Endodermal cell (in vitro differentiated cells): ENCODE data around the gene ATP5MC2. TPM values are rescaled to one million over a fixed set of nuclear protein-coding genes. Genes with fewer than 3 reads are reported as not detected.

ENCODE experiments used
- DNase-seq: peaks from one replicate; pipeline ENCODE4 v3.0.0-alpha.2; 2017
- H3K27ac ChIP-seq: 2 replicates; pipeline ENCODE4 v1.5.1; 2013; ENCODE audit warnings: mild to moderate bottlenecking, low read depth, low read length, moderate library complexity
- H3K27me3 ChIP-seq: 2 replicates; pipeline ENCODE4 v1.6.1; 2013; ENCODE audit warnings: mild to moderate bottlenecking, low read length, moderate library complexity; ENCODE audit not compliant: insufficient read depth, control insufficient read depth, poor library complexity, severe bottlenecking
- H3K36me3 ChIP-seq: 2 replicates; pipeline ENCODE4 v1.7.0; 2013; ENCODE audit warnings: mild to moderate bottlenecking, low read length, moderate library complexity; ENCODE audit not compliant: control insufficient read depth, insufficient read depth
- H3K4me1 ChIP-seq: one replicate; pipeline ENCODE4 v1.7.0; 2013; ENCODE audit warnings: low read length; ENCODE audit not compliant: control insufficient read depth, insufficient read depth
- H3K4me3 ChIP-seq: 2 replicates; pipeline ENCODE4 v1.5.1; 2013; ENCODE audit warnings: mild to moderate bottlenecking, low read length, moderate library complexity
- H3K9ac ChIP-seq: 2 replicates; pipeline ENCODE4 v1.6.1; 2013; ENCODE audit warnings: mild to moderate bottlenecking, low read length, moderate library complexity; ENCODE audit not compliant: poor library complexity, severe bottlenecking; ENCODE audit errors: extremely low read depth
- H3K9me3 ChIP-seq: 2 replicates; pipeline ENCODE4 v1.6.1; 2013; ENCODE audit warnings: mild to moderate bottlenecking, low read length, moderate library complexity; ENCODE audit not compliant: control insufficient read depth
- H3K27ac Mint-ChIP-seq: 2 replicates; pipeline ENCODE4 v1.8.0; 2020; ENCODE audit warnings: mixed read lengths
- H3K27me3 Mint-ChIP-seq: 2 replicates; pipeline ENCODE4 v1.8.0; 2021; ENCODE audit warnings: mild to moderate bottlenecking, mixed read lengths; ENCODE audit not compliant: insufficient read depth
- H3K36me3 Mint-ChIP-seq: 2 replicates; pipeline ENCODE4 v1.8.0; 2020; ENCODE audit warnings: low read depth, mixed read lengths
- H3K4me1 Mint-ChIP-seq: 2 replicates; pipeline ENCODE4 v1.8.0; 2020; ENCODE audit warnings: mixed read lengths
- H3K4me3 Mint-ChIP-seq: 2 replicates; pipeline ENCODE4 v1.8.0; 2020; ENCODE audit warnings: mild to moderate bottlenecking, moderate library complexity, mixed read lengths
- H3K9me3 Mint-ChIP-seq: 2 replicates; pipeline ENCODE4 v1.8.0; 2020; ENCODE audit warnings: mild to moderate bottlenecking, mixed read lengths
- WGBS, 2 experiments: methylation state at CpG; one replicate each; pipeline versions ENCODE4 v1.1.5 to v1.1.7; 2013; ENCODE audit warnings: missing lambda C conversion rate in 2 of 2, mixed read lengths in 1 of 2; ENCODE audit not compliant: insufficient coverage in 1 of 2, insufficient read length in 1 of 2; 5-methylcytosine and 5-hydroxymethylcytosine counted together
- total RNA-seq, 2 donors: library from RNA; stranded (reverse); fragmentation: NEBNext Ultra II Directional in 1 of 2; extraction: Animal tissue kit (Norgen Biotek cat#: 25700) in 1 of 2; gene quantifications; 2 replicates in 1 of 2; 3 replicates in 1 of 2; pipeline ENCODE4 v1.2.1, GENCODE V29; 2021
- TF ChIP-seq, protein P1 (sequence below): fragments of 200-600 bp; sonication (generic); conservative IDR thresholded peaks from 2 replicates; pipeline ENCODE4 v1.5.0; 2021; ENCODE audit warnings: antibody characterized with exemption, mild to moderate bottlenecking

ATP5MC2 gene
- total RNA-seq, 2 donors from 2014 or later: 299 to 307 TPM

DNA sequence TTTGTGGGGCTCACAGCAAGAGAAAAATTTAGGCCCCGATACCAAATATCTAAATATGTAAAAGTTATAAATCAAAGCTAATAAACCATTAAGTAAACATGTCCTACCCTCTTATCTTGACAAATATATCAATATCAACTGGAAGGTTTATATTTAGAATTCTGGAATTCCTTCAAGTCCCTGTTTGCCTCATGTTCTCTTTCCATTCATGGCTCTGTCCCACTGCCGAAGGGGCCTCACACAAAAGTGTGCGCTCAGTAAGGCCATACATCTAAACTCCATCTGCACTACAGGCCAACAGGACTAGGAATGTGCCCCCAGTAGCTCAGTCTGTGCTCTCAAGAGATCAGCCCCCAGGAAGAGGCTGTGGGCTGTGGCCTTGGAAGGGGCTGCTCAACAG is 10.6 kb upstream of the ATP5MC2 start:
- Mint-ChIP-seq H3K9me3 (no peaks in the 10 kb centered on the region), H3K36me3 (no peaks in the 10 kb centered on the region), H3K4me3 (no peak overlapping the region), H3K27ac (no peak overlapping the region), H3K4me1 (no peaks in the 10 kb centered on the region), H3K27me3 (peaks cover 22% of the 10 kb centered on the region)
- H3K27me3 ChIP-seq: no peaks in the 10 kb centered on the region
- H3K27ac ChIP-seq: no peak overlapping the region
- TF ChIP-seq, protein P1, sequence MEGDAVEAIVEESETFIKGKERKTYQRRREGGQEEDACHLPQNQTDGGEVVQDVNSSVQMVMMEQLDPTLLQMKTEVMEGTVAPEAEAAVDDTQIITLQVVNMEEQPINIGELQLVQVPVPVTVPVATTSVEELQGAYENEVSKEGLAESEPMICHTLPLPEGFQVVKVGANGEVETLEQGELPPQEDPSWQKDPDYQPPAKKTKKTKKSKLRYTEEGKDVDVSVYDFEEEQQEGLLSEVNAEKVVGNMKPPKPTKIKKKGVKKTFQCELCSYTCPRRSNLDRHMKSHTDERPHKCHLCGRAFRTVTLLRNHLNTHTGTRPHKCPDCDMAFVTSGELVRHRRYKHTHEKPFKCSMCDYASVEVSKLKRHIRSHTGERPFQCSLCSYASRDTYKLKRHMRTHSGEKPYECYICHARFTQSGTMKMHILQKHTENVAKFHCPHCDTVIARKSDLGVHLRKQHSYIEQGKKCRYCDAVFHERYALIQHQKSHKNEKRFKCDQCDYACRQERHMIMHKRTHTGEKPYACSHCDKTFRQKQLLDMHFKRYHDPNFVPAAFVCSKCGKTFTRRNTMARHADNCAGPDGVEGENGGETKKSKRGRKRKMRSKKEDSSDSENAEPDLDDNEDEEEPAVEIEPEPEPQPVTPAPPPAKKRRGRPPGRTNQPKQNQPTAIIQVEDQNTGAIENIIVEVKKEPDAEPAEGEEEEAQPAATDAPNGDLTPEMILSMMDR: no peak
- H3K9me3 ChIP-seq: no peaks in the 10 kb centered on the region
- no peak overlapping the region for H3K9ac ChIP-seq
- no peak for DNase-seq
- no peak overlapping the region for H3K4me3 ChIP-seq
- H3K4me1 ChIP-seq: no peaks in the 10 kb centered on the region
- 100% methylated on average over 2 of the region's 3 CpGs for WGBS, 2 experiments
- H3K36me3 ChIP-seq: no peaks in the 10 kb centered on the region

DNA sequence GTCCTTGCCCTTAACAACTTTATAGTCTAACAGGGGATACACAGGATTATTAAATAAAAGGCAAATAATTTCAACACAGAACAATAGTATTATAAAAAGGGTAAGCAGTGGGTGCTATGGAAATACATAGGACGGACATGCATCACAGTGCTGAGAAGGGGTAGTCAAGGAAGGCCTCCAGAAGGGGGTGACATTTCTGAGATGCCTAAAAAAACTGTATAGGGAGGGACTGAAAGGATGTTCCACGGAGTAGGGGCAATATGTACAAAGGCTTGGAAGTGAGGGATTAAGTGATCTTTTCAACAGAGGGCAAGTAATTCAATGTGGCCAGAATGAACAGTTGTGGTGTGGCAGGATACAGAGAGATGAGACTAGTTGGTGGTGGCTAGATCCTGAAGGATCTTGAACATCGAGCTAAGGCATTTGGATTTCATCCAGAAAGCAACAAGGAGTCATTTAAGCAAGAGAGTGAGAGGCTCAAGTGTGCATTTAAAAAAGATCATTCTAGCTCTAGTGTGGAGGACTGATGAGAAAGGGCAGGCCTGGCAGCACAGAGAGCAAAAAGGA is 8.9 kb upstream of the ATP5MC2 start:
- DNase-seq: no peak
- Histone ChIP-seq H3K27ac (no peak overlapping the region), H3K4me3 (no peak overlapping the region), H3K4me1 (no peaks in the 10 kb centered on the region), H3K9me3 (no peaks in the 10 kb centered on the region), H3K36me3 (no peaks in the 10 kb centered on the region), H3K9ac (no peak overlapping the region), H3K27me3 (no peaks in the 10 kb centered on the region)
- H3K27ac Mint-ChIP-seq: no peak overlapping the region
- H3K9me3 Mint-ChIP-seq: no peaks in the 10 kb centered on the region
- H3K4me1 Mint-ChIP-seq: no peaks in the 10 kb centered on the region
- no peak overlapping the region for H3K4me3 Mint-ChIP-seq
- TF ChIP-seq, protein P1: no peak
- no peaks in the 10 kb centered on the region for H3K36me3 Mint-ChIP-seq
- WGBS, 2 experiments: 88 to 89% methylated on average over 3 of the region's 3 CpGs
- H3K27me3 Mint-ChIP-seq: peaks cover 16% of the 10 kb centered on the region

- DNase-seq: no peak
- no peak overlapping the region for H3K4me3 ChIP-seq
- no peaks in the 10 kb centered on the region for H3K9me3 ChIP-seq
- peaks cover 19% of the 10 kb centered on the region for H3K27me3 Mint-ChIP-seq
- TF ChIP-seq, protein P1: no peak
- no peaks in the 10 kb centered on the region for H3K36me3 Mint-ChIP-seq
- 81 to 89% methylated on average over 6 to 9 of the region's 9 CpGs for WGBS, 2 experiments
- no peak overlapping the region for H3K27ac ChIP-seq
- H3K9me3 Mint-ChIP-seq: no peaks in the 10 kb centered on the region
- H3K4me1 Mint-ChIP-seq: no peaks in the 10 kb centered on the region
- no peaks in the 10 kb centered on the region for H3K36me3 ChIP-seq
- H3K27ac Mint-ChIP-seq: no peak overlapping the region
- H3K4me3 Mint-ChIP-seq: no peak overlapping the region
- H3K9ac ChIP-seq: no peak overlapping the region
- H3K4me1 ChIP-seq: no peaks in the 10 kb centered on the region
- H3K27me3 ChIP-seq: no peaks in the 10 kb centered on the region
These were observed 8.1 kb upstream of the ATP5MC2 start for GRCh38 chr12:53683983-53684382.
